ENCODE results near the gene PARD3B. TPM values are rescaled to one million over a fixed set of nuclear protein-coding genes. Genes with fewer than 3 reads are reported as not detected.

The PARD3B gene
- total and polyA plus RNA-seq, 2 donors from 2014 or later, result 5.3 to 29.6 TPM

GRCh38 chr2:205656461-205656860 lies 1111.2 kb downstream of the PARD3B start:
- Histone ChIP-seq H3K9me3 (ENCODE audit: control insufficient read depth in 2 of 3, insufficient read depth in 1 of 3, low read length in 3 of 3) (no peaks in the 10 kb centered on the region), H3K27ac (ENCODE audit: low read depth in 2 of 2, low read length in 2 of 2) (no peak overlapping the region), H3K36me3 (ENCODE audit: control insufficient read depth in 2 of 3, insufficient read depth in 3 of 3, low read length in 3 of 3) (no peaks in the 10 kb centered on the region), H3K4me3 (ENCODE audit: low read length in 3 of 3) (no peak overlapping the region), H3K27me3 (ENCODE audit: control insufficient read depth, insufficient read depth, low read length) (no peaks in the 10 kb centered on the region), H3K9ac (ENCODE audit: low read length in 3 of 3) (no peak overlapping the region), H3K4me1 (ENCODE audit: control insufficient read depth in 2 of 3, insufficient read depth in 2 of 3, low read depth in 1 of 3, low read length in 3 of 3) (no peaks in the 10 kb centered on the region)
- FAIRE-seq, result no peak
- TF ChIP-seq CTCF (IDR thresholded peaks at IDR 0.05; ENCODE audit: borderline replicate concordance, extremely low read depth, insufficient read depth), result no peak
- DNase-seq, result no peak
- intact Hi-C loops (cut with DNase I), result no loop called here

GRCh38 chr2:205656941-205657340 lies 1111.7 kb downstream of the PARD3B start:
- Histone ChIP-seq H3K4me3 (ENCODE audit: low read length in 3 of 3) (no peak overlapping the region), H3K27me3 (ENCODE audit: control insufficient read depth, insufficient read depth, low read length) (no peaks in the 10 kb centered on the region), H3K9ac (ENCODE audit: low read length in 3 of 3) (no peak overlapping the region), H3K4me1 (ENCODE audit: control insufficient read depth in 2 of 3, insufficient read depth in 2 of 3, low read depth in 1 of 3, low read length in 3 of 3) (no peaks in the 10 kb centered on the region), H3K9me3 (ENCODE audit: control insufficient read depth in 2 of 3, insufficient read depth in 1 of 3, low read length in 3 of 3) (no peaks in the 10 kb centered on the region), H3K36me3 (ENCODE audit: control insufficient read depth in 2 of 3, insufficient read depth in 3 of 3, low read length in 3 of 3) (no peaks in the 10 kb centered on the region), H3K27ac (ENCODE audit: low read depth in 2 of 2, low read length in 2 of 2) (no peak overlapping the region)
- DNase-seq (no peak), FAIRE-seq (no peak)
- intact Hi-C loops (cut with DNase I), result no loop called here
- no peak for TF ChIP-seq CTCF (IDR thresholded peaks at IDR 0.05; ENCODE audit: borderline replicate concordance, extremely low read depth, insufficient read depth)

GRCh38 chr2:205657579-205657978 lies 1112.3 kb downstream of the PARD3B start:
- intact Hi-C loops (cut with DNase I), result no loop called here
- Histone ChIP-seq H3K4me1 (ENCODE audit: control insufficient read depth in 2 of 3, insufficient read depth in 2 of 3, low read depth in 1 of 3, low read length in 3 of 3) (no peaks in the 10 kb centered on the region), H3K36me3 (ENCODE audit: control insufficient read depth in 2 of 3, insufficient read depth in 3 of 3, low read length in 3 of 3) (no peaks in the 10 kb centered on the region), H3K9me3 (ENCODE audit: control insufficient read depth in 2 of 3, insufficient read depth in 1 of 3, low read length in 3 of 3) (no peaks in the 10 kb centered on the region), H3K27ac (ENCODE audit: low read depth in 2 of 2, low read length in 2 of 2) (no peak overlapping the region), H3K4me3 (ENCODE audit: low read length in 3 of 3) (no peak overlapping the region), H3K27me3 (ENCODE audit: control insufficient read depth, insufficient read depth, low read length) (no peaks in the 10 kb centered on the region), H3K9ac (ENCODE audit: low read length in 3 of 3) (no peak overlapping the region)
- no peak for DNase-seq
- FAIRE-seq, result no peak
- TF ChIP-seq CTCF (IDR thresholded peaks at IDR 0.05; ENCODE audit: borderline replicate concordance, extremely low read depth, insufficient read depth), result no peak

GRCh38 chr2:205658068-205658467 lies 1112.8 kb downstream of the PARD3B start:
- H3K27ac ChIP-seq (ENCODE audit: low read depth in 2 of 2, low read length in 2 of 2), result no peak overlapping the region
- intact Hi-C loops (cut with DNase I), result no loop called here

More at GRCh38 chr2:205658068-205658467, 1112.8 kb downstream of the PARD3B start:
- DNase-seq (no peak), FAIRE-seq (no peak)
- no peaks in the 10 kb centered on the region for H3K9me3 ChIP-seq (ENCODE audit: control insufficient read depth in 2 of 3, insufficient read depth in 1 of 3, low read length in 3 of 3)
- H3K4me3 ChIP-seq (ENCODE audit: low read length in 3 of 3), result no peak overlapping the region
- no peak overlapping the region for H3K9ac ChIP-seq (ENCODE audit: low read length in 3 of 3)
- no peak for TF ChIP-seq CTCF (IDR thresholded peaks at IDR 0.05; ENCODE audit: borderline replicate concordance, extremely low read depth, insufficient read depth)
- H3K27me3 ChIP-seq (ENCODE audit: control insufficient read depth, insufficient read depth, low read length), result no peaks in the 10 kb centered on the region
- no peaks in the 10 kb centered on the region for H3K36me3 ChIP-seq (ENCODE audit: control insufficient read depth in 2 of 3, insufficient read depth in 3 of 3, low read length in 3 of 3)
- H3K4me1 ChIP-seq (ENCODE audit: control insufficient read depth in 2 of 3, insufficient read depth in 2 of 3, low read depth in 1 of 3, low read length in 3 of 3), result no peaks in the 10 kb centered on the region
